Left ventricle myocardium superior (tissue), 1 donor: ENCODE results near the gene EFNA5. TPM values are rescaled to one million over a fixed set of nuclear protein-coding genes. Genes with fewer than 3 reads are reported as not detected.
A peak's percentile ranks its signal among the peaks of the same experiment; 100 is the strongest.
"Not testable (repeated sequence)": the region's sequence is repeated elsewhere in the genome, so short reads cannot be mapped to it uniquely, and the experiment has no call there.

Source experiments
- ATAC-seq: fragments of 200-7000 bp; cut with Tn5 transposase; one replicate; pipeline ENCODE4 v1.9.1; 2020; ENCODE audit warnings: mild to moderate bottlenecking, moderate library complexity
- DNase-seq: peaks from one replicate; pipeline ENCODE4 v3.0.0-alpha.2; 2020
- intact Hi-C: fragments of 100-400 bp; cut with micrococcal nuclease; formaldehyde crosslinking; loops from one replicate; pipeline ENCODE4 v1.11.0; 2022
- total RNA-seq: library from RNA; stranded (reverse); fragmentation: NEBNext Ultra II Directional; extraction: Animal tissue kit (Norgen Biotek cat#: 25700); gene quantifications from one replicate; pipeline ENCODE4 v1.2.1, GENCODE V29; 2021
- donor health status: DM: no; HTN: yes; CAD: no; lungs with severe emphysema.

EFNA5 gene
- total RNA-seq, 1 donor from 2014 or later = 36.4 TPM

DNA sequence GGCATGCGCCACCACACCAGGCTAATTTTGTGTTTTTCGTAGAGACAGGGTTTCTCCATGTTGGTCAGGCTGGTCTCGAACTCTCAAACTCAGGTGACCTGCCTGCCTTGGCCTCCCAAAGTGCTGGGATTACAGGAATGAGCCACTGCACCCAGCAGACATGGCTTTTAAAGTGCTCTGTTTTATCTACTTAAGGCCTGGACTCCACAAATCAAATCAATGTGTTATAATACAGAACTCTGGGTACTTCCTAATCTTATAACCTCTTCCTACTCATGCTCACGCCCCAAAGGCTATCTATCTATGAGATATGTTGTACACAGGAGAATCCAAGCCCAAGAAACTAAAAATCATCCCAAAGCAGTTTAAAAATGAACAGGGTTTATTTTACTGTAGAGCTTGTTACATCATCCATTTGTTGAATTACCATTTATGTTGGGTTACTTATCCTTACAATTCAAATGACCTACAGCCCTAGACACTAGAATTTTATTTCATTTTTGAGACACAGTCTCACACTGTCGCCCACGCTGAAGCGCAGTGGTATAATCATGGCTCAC, 155.1 kb downstream of the EFNA5 start:
- DNase-seq = no peak
- ATAC-seq = no peak
- intact Hi-C loops = no loop called here

- intact Hi-C loops = no loop called here
- DNase-seq (no peak), ATAC-seq (no peak)
These were observed 156.4 kb downstream of the EFNA5 start for GRCh38 chr5:107514305-107514704.

- no peak for ATAC-seq
- DNase-seq = no peak
- intact Hi-C loops = no loop called here
These were observed 157.2 kb downstream of the EFNA5 start for GRCh38 chr5:107513337-107514085.

DNA sequence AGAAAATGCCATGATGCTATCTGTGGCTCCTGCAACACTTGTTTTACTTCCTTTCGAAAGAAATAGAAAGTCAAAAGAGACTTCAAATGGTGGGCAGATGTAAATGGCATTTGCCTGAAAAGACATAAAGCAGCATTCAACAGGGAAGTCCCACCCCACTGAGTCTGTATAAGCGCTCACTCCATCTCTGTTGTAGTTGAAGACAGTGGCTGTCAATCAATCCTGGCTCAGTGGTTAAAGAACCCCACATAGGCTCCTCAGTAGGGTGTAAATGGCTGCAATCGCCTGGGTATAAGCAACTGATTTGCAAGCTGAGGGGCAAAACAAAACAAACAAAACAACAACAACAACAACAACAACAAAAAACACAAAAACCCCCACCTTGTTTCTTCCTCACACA, 158.7 kb downstream of the EFNA5 start:
- DNase-seq (no peak), ATAC-seq (no peak)
- intact Hi-C loops = no loop called here

DNA sequence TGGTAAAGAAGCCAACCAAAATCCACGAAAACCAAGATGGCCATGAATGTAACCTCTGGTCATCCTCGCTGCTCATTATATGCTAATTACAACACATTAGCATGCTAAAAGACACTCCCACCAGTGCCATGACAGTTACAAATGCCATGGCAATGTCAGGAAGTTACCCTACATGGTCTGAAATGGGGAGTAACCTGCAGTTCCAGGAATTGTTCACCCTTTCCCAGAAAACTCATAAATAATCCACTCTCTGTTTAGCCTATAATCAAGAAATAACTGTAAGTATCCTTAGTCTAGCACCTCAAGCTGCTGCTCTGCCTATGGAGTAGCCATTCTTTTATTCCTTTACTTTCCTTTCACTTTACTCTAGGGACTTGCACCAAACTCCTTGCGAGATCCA, 160.6 kb downstream of the EFNA5 start:
- intact Hi-C loops = no loop called here
- DNase-seq (no peak), ATAC-seq (no peak)

DNA sequence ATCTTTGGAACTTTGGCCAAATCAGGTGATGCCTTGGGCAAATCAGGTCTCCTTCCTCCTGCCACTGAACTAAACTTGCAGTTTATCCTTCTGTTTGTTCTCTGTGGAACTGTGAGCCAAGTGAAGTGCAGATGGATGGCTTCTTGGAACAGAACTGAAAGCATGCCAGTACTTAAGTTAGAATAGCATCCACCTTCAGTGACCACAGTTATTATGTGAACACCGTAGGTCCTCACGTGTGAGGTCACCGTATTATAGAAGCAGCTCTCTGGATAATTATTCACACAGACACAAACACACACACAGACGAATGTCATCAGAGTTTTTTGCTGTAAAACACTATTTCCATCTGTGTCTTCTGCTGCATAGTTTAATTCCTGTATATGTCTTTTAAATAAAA, 162.6 kb downstream of the EFNA5 start:
- intact Hi-C loops = no loop called here
- ATAC-seq (peak; percentile 63), DNase-seq (no peak)

DNA sequence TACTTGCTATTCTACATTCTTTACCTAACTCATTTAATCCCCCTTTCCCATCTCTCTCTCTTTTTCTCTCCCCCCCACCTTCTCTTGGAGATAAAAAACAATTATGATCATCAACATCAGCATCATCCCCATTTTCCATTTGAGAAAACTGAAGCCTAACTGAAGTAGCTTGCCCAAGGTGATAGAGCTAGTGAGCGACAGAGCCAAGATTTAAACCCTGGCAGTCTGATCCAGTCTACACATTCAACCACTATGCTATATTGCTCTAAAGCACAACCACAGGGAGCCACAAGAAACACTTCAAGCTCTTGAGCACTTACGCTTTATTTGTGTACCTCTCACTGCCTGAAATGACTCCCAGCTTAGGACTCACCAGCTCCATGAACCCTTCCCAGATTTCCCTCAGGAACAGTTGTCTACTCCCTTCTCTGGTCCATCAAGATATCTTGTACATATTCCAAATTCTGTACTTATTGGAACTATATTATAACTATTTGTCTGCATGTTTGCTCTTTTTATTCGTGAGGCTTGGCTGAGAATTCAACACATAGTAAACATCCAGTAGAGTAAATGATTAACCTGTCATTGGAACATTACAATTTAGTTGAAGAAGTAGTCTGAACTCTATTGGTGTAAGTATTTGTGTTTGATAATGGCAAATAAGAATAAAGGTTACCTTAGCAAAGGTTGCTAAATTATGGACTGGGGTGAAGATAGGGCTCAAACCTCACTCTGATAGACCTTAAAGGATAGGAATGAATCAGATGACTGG, 164.8 kb downstream of the EFNA5 start:
- DNase-seq (no peak), ATAC-seq (peak; percentile 19)
- intact Hi-C loops = no loop called here

GRCh38 chr5:107504424-107504823, 166.3 kb downstream of the EFNA5 start:
- ATAC-seq = no peak
- intact Hi-C loops = no loop called here
- no peak for DNase-seq

GRCh38 chr5:107502676-107503060, 168.1 kb downstream of the EFNA5 start:
- DNase-seq = no peak
- intact Hi-C loops = no loop called here
- ATAC-seq = no peak

- ATAC-seq (no peak), DNase-seq (no peak)
- intact Hi-C loops = no loop called here
These were observed 168.6 kb downstream of the EFNA5 start for GRCh38 chr5:107501965-107502675.

DNA sequence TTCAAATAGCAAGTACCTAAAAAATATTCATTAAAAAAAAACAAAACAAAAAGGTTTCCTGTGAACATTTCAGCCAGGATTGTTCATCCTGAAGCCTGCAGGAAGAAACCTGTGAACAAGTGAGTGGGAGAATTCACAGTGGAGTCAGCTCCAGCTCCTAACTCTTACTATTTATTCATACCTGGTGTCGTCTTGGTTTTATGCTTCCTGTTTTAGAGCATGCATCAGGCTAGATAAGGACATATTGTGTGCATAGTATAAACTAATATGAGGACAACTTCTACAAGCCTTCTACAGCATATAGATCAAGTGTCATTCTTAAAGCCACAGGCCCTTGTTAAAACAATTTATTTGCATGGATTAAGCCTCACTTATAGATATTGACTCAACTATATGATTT, 169.9 kb downstream of the EFNA5 start:
- DNase-seq = no peak
- intact Hi-C loops = no loop called here
- ATAC-seq = no peak

GRCh38 chr5:107500347-107500746, 170.4 kb downstream of the EFNA5 start:
- DNase-seq (no peak), ATAC-seq (no peak)
- intact Hi-C loops = no loop called here

GRCh38 chr5:107499776-107500175, 171.0 kb downstream of the EFNA5 start:
- DNase-seq (no peak), ATAC-seq (no peak)
- intact Hi-C loops = no loop called here

DNA sequence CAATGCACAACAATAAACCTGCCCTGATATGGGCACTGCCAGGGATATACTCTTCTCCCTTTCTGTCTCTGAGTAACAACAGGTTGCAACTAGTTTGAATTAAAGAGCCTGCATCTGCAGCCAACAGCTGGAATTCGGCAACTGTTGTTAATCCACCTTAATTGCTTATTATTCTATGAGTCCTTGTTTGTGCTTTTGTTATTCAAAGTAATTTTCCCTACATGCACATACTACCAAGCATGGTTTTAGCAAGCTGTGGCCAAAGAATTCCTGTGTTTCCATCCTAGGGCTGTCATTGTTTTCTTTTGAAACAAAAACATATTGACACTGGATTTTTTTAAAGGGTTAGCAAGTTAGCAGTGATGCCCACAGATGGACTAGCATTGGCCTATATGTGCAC, 171.5 kb downstream of the EFNA5 start:
- DNase-seq = no peak
- intact Hi-C loops = no loop called here
- no peak for ATAC-seq

DNA sequence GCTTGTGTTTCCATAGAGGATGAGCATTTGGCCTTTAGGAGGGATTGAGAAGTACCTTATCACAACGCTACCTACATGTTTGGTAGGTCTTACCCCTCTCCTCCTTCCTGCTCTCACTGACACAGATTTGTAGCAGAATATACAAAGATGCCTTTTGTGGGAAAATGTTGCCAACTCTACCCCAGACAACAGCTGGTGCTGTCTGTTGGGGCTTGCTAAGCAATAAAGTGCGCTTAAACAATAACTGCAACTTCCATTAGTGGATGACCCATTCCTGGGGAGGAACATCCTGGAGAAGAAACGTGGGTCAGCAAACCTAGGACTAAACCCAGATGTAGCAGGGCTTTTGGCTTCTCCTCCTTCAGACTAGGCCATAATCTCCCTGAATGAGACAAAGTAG, 174.3 kb downstream of the EFNA5 start:
- ATAC-seq (no peak), DNase-seq (no peak)
- intact Hi-C loops = no loop called here

- intact Hi-C loops, DNase-seq: not testable (repeated sequence)
These were observed 176.6 kb downstream of the EFNA5 start for GRCh38 chr5:107494129-107494528.

DNA sequence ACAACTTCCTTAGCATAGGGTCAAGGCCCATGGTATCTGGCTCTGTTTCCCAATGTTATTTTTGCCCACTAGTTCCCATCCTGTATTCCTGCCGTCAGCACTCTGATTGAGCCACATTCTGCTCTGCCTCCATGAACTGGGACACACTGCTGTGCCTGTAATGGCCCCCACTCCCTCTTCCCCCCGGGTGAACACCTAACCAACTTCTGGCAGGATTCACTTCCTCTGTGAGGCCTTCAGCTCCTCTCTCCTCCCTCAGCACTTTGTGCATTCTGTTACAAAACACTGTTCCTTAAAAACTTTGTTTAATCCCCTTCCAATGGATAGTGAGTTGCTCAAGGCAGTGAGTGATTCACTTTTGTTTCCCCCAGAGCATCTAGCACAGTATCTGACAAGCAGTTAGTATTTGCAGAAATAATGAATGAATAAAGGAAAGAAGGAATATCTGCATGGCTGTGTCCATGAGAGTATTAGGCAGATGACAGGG, 183.6 kb downstream of the EFNA5 start:
- intact Hi-C loops = no loop called here
- ATAC-seq = peak; percentile 21
- DNase-seq = no peak

More at GRCh38 chr5:107494129-107494528, 176.6 kb downstream of the EFNA5 start:
- ATAC-seq = not testable (repeated sequence)

GRCh38 chr5:107486489-107486888, 184.2 kb downstream of the EFNA5 start:
- no peak for ATAC-seq
- intact Hi-C loops = no loop called here
- DNase-seq = no peak

- intact Hi-C loops = no loop called here
- no peak for DNase-seq
- no peak for ATAC-seq
These were observed 185.6 kb downstream of the EFNA5 start for GRCh38 chr5:107485184-107485583.

DNA sequence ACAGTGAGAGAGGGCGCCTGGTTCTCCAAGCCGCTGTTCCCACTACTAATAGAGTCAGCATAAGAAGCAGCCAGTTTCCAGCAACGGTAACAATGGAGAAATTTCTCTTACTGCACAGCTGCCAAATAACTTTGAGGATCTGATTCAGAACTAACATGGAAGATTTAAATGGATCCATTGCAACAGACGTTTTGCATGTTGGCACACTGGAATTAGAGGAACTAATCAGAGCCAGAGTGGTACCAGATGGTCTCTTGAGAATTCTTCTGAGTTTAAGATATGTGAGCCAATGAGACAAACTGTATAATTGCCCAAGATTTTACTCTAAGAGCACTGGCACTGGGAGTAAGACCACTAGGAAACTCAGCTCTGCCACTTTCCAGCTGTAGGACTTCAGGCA, 186.5 kb downstream of the EFNA5 start:
- intact Hi-C loops = no loop called here
- ATAC-seq (no peak), DNase-seq (no peak)
